HS-27A (cell line): ENCODE measurements around the gene TRIM36.

ENCODE experiments used
- DNase-seq: peaks from one replicate; pipeline ENCODE4 v3.0.0-alpha.2; 2012; ENCODE audit warnings: low read depth, missing footprints

The TRIM36 gene

GRCh38 chr5:115169487-115170133 lies at the start of gene TRIM36:
TRIM36 (minus strand) TSS chr5:115169908; CDS start chr5:115169634, 274 bp downstream.
- peak; percentile 56 for DNase-seq

GRCh38 chr5:115214541-115214940 lies 44.8 kb upstream of the TRIM36 start:
- DNase-seq, result no peak

GRCh38 chr5:115209279-115209678 lies 39.6 kb upstream of the TRIM36 start:
- no peak for DNase-seq

- DNase-seq, result no peak
Observed at GRCh38 chr5:115202952-115203351, 33.2 kb upstream of the TRIM36 start.

- no peak for DNase-seq
Observed at GRCh38 chr5:115196161-115196560, 26.5 kb upstream of the TRIM36 start.

- DNase-seq, result no peak
Observed at GRCh38 chr5:115194676-115195075, 25.0 kb upstream of the TRIM36 start.

- no peak for DNase-seq
Observed at GRCh38 chr5:115193295-115193694, 23.6 kb upstream of the TRIM36 start.

GRCh38 chr5:115192098-115192497 lies 22.4 kb upstream of the TRIM36 start:
- DNase-seq, result no peak

- no peak for DNase-seq
Observed at GRCh38 chr5:115191474-115192031, 21.8 kb upstream of the TRIM36 start.

GRCh38 chr5:115190388-115190787 lies 20.7 kb upstream of the TRIM36 start:
- no peak for DNase-seq

- DNase-seq, result no peak
Observed at GRCh38 chr5:115189866-115190265, 20.2 kb upstream of the TRIM36 start.

- no peak for DNase-seq
Observed at GRCh38 chr5:115186794-115187193, 17.1 kb upstream of the TRIM36 start.

GRCh38 chr5:115184770-115185169 lies 15.1 kb upstream of the TRIM36 start:
- DNase-seq, result no peak

- no peak for DNase-seq
Observed at GRCh38 chr5:115181757-115182156, 12.0 kb upstream of the TRIM36 start.

GRCh38 chr5:115180165-115180709 lies 10.5 kb upstream of the TRIM36 start:
- DNase-seq, result no peak

- no peak for DNase-seq
Observed at GRCh38 chr5:115179394-115180164, 9.9 kb upstream of the TRIM36 start.

GRCh38 chr5:115179030-115179393 lies 9.3 kb upstream of the TRIM36 start:
- DNase-seq, result no peak

- no peak for DNase-seq
Observed at GRCh38 chr5:115170929-115171510, 1.3 kb upstream of the TRIM36 start.

GRCh38 chr5:115170134-115170928 lies 623 bp upstream of the TRIM36 start:
- peak; percentile 4 for DNase-seq

GRCh38 chr5:115168829-115169486 lies 750 bp downstream of the TRIM36 start:
- DNase-seq, result no peak

- DNase-seq, result no peak
Observed at GRCh38 chr5:115166744-115167393, 2.8 kb downstream of the TRIM36 start.
